GM12878 (cell line): ENCODE measurements around the gene MAD2L1. TPM values are rescaled to one million over a fixed set of nuclear protein-coding genes. Genes with fewer than 3 reads are reported as not detected.
A peak's percentile ranks its signal among the peaks of the same experiment; 100 is the strongest.

Experiments
- ATAC-seq: fragments of 200-7000 bp; cut with Tn5 transposase; 3 replicates; pipeline ENCODE4 v1.9.1; 2020; ENCODE audit warnings: mild to moderate bottlenecking, moderate library complexity
- BruUV-seq: library from RNA; stranded (reverse); fragments of 400-500 nt; replicated peaks from 2 replicates; lab custom pipeline; 2021; lab: Mats Ljungman, UMichigan
- CTCF ChIA-PET: fragments of 300-600 bp; sonication (Branson Sonifier 250); formaldehyde crosslinking; extraction: SDS; loops from one replicate; lab custom pipeline; 2021; ENCODE audit warnings: inconsistent platforms; lab: Yijun Ruan, JAX
- POLR2A ChIA-PET: fragments of 350-600 bp; formaldehyde crosslinking; extraction: SDS; loops from one replicate; lab custom pipeline; 2021; ENCODE audit warnings: inconsistent platforms; lab: Charles Lee
- RAD21 ChIA-PET: fragments of 300-600 bp; sonication (Branson Sonifier 250); formaldehyde crosslinking; loops from one replicate; lab custom pipeline; 2023; ENCODE audit warnings: antibody characterized with exemption; ENCODE audit not compliant: unreplicated experiment; lab: Charles Lee
- SMC1A ChIA-PET: fragments of 300-600 bp; sonication (Branson Sonifier 250); formaldehyde crosslinking; loops from one replicate; lab custom pipeline; 2023; ENCODE audit not compliant: unreplicated experiment, uncharacterized antibody; lab: Charles Lee
- DNase-seq: peaks from one replicate; pipeline ENCODE4 v3.0.0-alpha.2; 2011; ENCODE audit warnings: low read depth, low spot score
- FAIRE-seq: peaks from 3 replicates; lab custom pipeline; 2011; peaks lifted over from hg19 to GRCh38; lab: Jason Lieb, UNC
- H2AFZ ChIP-seq: 2 replicates; pipeline ENCODE4 v1.6.0; 2011; ENCODE audit warnings: low read depth, low read length, control low read depth; ENCODE audit not compliant: control insufficient read depth
- H3K27ac ChIP-seq: 2 replicates; pipeline ENCODE4 v1.5.1; 2011; ENCODE audit warnings: control low read depth; ENCODE audit not compliant: control insufficient read depth, insufficient read depth
- H3K27me3 ChIP-seq, 2 experiments: replicated peaks in 1 of 2; 2 replicates each; pipeline versions ENCODE4 v1.6.0 to v1.6.1; 2011; ENCODE audit warnings: low read length in 1 of 2; ENCODE audit not compliant: control insufficient read depth in 2 of 2, insufficient read depth in 2 of 2
- H3K36me3 ChIP-seq, 2 experiments: 2 replicates each; pipeline ENCODE4 v1.5.1; 2011; ENCODE audit warnings: low read length in 1 of 2; ENCODE audit not compliant: control insufficient read depth in 2 of 2, insufficient read depth in 2 of 2
- H3K4me1 ChIP-seq: 2 replicates; pipeline ENCODE4 v1.6.1; 2011; ENCODE audit warnings: mild to moderate bottlenecking, low read length, moderate library complexity, mixed read lengths; ENCODE audit not compliant: control insufficient read depth, insufficient read depth
- H3K4me2 ChIP-seq: 2 replicates; pipeline ENCODE4 v1.6.0; 2011; ENCODE audit warnings: control low read depth; ENCODE audit not compliant: control insufficient read depth, insufficient read depth
- H3K4me3 ChIP-seq: fragments of 200-600 bp; sonication (generic); 2 replicates; pipeline ENCODE4 v1.5.1; 2016
- H3K79me2 ChIP-seq: 2 replicates; pipeline ENCODE4 v1.6.0; 2011; ENCODE audit warnings: low read length; ENCODE audit not compliant: control insufficient read depth, insufficient read depth
- H3K9ac ChIP-seq: 2 replicates; pipeline ENCODE4 v1.8.0; 2011; ENCODE audit warnings: low read length, control low read depth, mixed read lengths; ENCODE audit not compliant: control insufficient read depth, insufficient read depth
- H3K9me3 ChIP-seq: replicated peaks from 3 replicates; pipeline ENCODE4 v1.5.1; 2011; ENCODE audit warnings: mild to moderate bottlenecking, low read length; ENCODE audit not compliant: control insufficient read depth, insufficient read depth
- H4K20me1 ChIP-seq: 2 replicates; pipeline ENCODE4 v1.6.0; 2011; ENCODE audit not compliant: control insufficient read depth, insufficient read depth
- CBX3 ChIP-seq: fragments of 200-600 bp; sonication (generic); IDR thresholded peaks from 2 replicates; pipeline ENCODE4 v1.6.1; 2016; ENCODE audit warnings: low read depth, borderline replicate concordance
- CHD1 ChIP-seq: IDR thresholded peaks from 2 replicates; pipeline ENCODE4 v1.6.1; 2012; ENCODE audit warnings: low read depth, low read length, improper control_type of control experiment
- ELK1 ChIP-seq: IDR thresholded peaks from 2 replicates; pipeline ENCODE4 v1.6.1; 2012; ENCODE audit warnings: low read depth, low read length, improper control_type of control experiment
- HDAC6 ChIP-seq: fragments of 200-600 bp; sonication (generic); IDR thresholded peaks from one replicate; pipeline ENCODE4 v1.8.0; 2017; ENCODE audit warnings: antibody characterized with exemption; ENCODE audit not compliant: unreplicated experiment
- IRF4 ChIP-seq: IDR thresholded peaks from 2 replicates; pipeline ENCODE4 v1.6.1; 2011; ENCODE audit warnings: low read depth, low read length
- KDM1A ChIP-seq: fragments of 200-600 bp; sonication (generic); IDR thresholded peaks from 2 replicates; pipeline ENCODE4 v1.6.1; 2016; ENCODE audit warnings: borderline replicate concordance
- NR2C1 ChIP-seq: fragments of 450-650 bp; IDR thresholded peaks from 2 replicates; pipeline ENCODE4 v1.6.1; 2017; ENCODE audit warnings: antibody characterized with exemption, mild to moderate bottlenecking, moderate library complexity
- TBL1XR1 ChIP-seq: IDR thresholded peaks from 2 replicates; pipeline ENCODE4 v1.6.1; 2012; ENCODE audit warnings: low read depth, low read length, improper control_type of control experiment
- TCF7 ChIP-seq: IDR thresholded peaks from 2 replicates; pipeline ENCODE4 v1.6.1; 2014; ENCODE audit warnings: antibody characterized with exemption, borderline replicate concordance
- ZNF384 ChIP-seq: IDR thresholded peaks from 2 replicates; pipeline ENCODE4 v1.6.1; 2012; ENCODE audit warnings: low read depth, mild to moderate bottlenecking, low read length, improper control_type of control experiment, borderline replicate concordance
- ZNF622 ChIP-seq: fragments of 450-650 bp; IDR thresholded peaks from 2 replicates; pipeline ENCODE4 v1.6.1; 2017; ENCODE audit warnings: mild to moderate bottlenecking, inconsistent platforms
- WGBS: methylation state at CpG from one replicate; pipeline ENCODE4 v1.1.6; 2016; ENCODE audit warnings: low lambda C conversion rate; ENCODE audit not compliant: insufficient replicate concordance, insufficient coverage; ENCODE audit errors: missing lambda C conversion rate; 5-methylcytosine and 5-hydroxymethylcytosine counted together
- in situ Hi-C: fragments of 300-500 bp; cut with MboI; formaldehyde crosslinking; loops from 9 replicates; pipeline ENCODE4 v1.14.3; 2018; ENCODE audit warnings: mixed read lengths
- intact Hi-C: fragments of 100-400 bp; cut with micrococcal nuclease; formaldehyde crosslinking; loops from one replicate; pipeline ENCODE4 v1.14.2; 2022; ENCODE audit not compliant: unreplicated experiment
- polyA plus RNA-seq, 11 experiments: library from polyadenylated mRNA; depleted of rRNA in 4 of 11; unstranded in 6 of 11; stranded (reverse) in 5 of 11; fragments of >200 nt; fragmentation: Nextera tagmentation in 4 of 11; fragmentation: Illumina TruSeq in 1 of 11; extraction: Ambion mirVana in 4 of 11; extraction: Trizol in 1 of 11; gene quantifications; 1 replicate in 1 of 11; 2 replicates in 10 of 11; pipeline versions ENCODE4 v1.2.1 to v1.2.3, GENCODE V29; 2011 to 2016; ENCODE audit warnings: inconsistent platforms in 2 of 11, missing spikeins in 2 of 11, low read depth in 1 of 11
- total RNA-seq, 4 experiments: library from RNA; depleted of rRNA in 3 of 4; stranded (reverse); fragments of >200 nt in 3 of 4; fragmentation: Illumina TruSeq in 1 of 4; extraction: Trizol in 1 of 4; gene quantifications; 2 replicates each; pipeline versions ENCODE4 v1.2.1 to v1.2.3, GENCODE V29; 2013 to 2021
- TF ChIP-seq, protein P1 (sequence below): fragments of 450-650 bp; IDR thresholded peaks from 2 replicates; pipeline ENCODE4 v1.6.1; 2017; ENCODE audit warnings: mild to moderate bottlenecking

MAD2L1 gene
- total and polyA plus RNA-seq, 10 of the 15 experiments (the other 5 are each of a cell fraction or from before 2014, with no cell fraction given): 58.1 to 407 (median 110) TPM

- Histone ChIP-seq H3K4me3 (no peak overlapping the region), H3K4me1 (peaks cover 16% of the 10 kb centered on the region), H3K4me2 (no peak overlapping the region)
- FAIRE-seq: peak; percentile 41
- no peak for ATAC-seq
- RAD21 ChIA-PET: interaction anchor here (0.7 to 3.3 kb wide), 3 partner anchors 9 to 760 kb away, joined by 3 to 31 read pairs (median 4); partner anchors contain the start of gene PDE5A
- WGBS: 92% methylated on average over 1 of the region's 1 CpG
- TF ChIP-seq IRF4: no peak
- TF ChIP-seq ZNF384: no peak
- TF ChIP-seq ZNF622: no peak
- no peak for TF ChIP-seq HDAC6
- TF ChIP-seq NR2C1: no peak
- no peak for TF ChIP-seq TBL1XR1
- TF ChIP-seq TCF7: no peak
- TF ChIP-seq CHD1: no peak
- TF ChIP-seq KDM1A: no peak
- TF ChIP-seq ELK1: no peak
- TF ChIP-seq, protein P1, sequence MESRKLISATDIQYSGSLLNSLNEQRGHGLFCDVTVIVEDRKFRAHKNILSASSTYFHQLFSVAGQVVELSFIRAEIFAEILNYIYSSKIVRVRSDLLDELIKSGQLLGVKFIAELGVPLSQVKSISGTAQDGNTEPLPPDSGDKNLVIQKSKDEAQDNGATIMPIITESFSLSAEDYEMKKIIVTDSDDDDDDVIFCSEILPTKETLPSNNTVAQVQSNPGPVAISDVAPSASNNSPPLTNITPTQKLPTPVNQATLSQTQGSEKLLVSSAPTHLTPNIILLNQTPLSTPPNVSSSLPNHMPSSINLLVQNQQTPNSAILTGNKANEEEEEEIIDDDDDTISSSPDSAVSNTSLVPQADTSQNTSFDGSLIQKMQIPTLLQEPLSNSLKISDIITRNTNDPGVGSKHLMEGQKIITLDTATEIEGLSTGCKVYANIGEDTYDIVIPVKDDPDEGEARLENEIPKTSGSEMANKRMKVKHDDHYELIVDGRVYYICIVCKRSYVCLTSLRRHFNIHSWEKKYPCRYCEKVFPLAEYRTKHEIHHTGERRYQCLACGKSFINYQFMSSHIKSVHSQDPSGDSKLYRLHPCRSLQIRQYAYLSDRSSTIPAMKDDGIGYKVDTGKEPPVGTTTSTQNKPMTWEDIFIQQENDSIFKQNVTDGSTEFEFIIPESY: no peak
- TF ChIP-seq CBX3: no peak
- TF ChIP-seq, all 136 proteins: peak for 0
- H4K20me1 ChIP-seq: no peaks in the 10 kb centered on the region
- H3K27ac ChIP-seq: no peak overlapping the region
- intact Hi-C loops: no loop called here
- in situ Hi-C loops: loop anchor here (5.0 to 10.0 kb wide), 3 partner anchors 423 to 1081 kb away; a partner anchor contains a TSS
- H3K79me2 ChIP-seq: peaks cover 2% of the 10 kb centered on the region
- no peaks in the 10 kb centered on the region for H3K9me3 ChIP-seq
- H3K36me3 ChIP-seq: peaks cover 0 to 8% of the 10 kb centered on the region in 2 experiments; a peak in 2 of 4 replicates
- BruUV-seq: no TSS peak
- CTCF ChIA-PET: interaction anchor here (0.8 to 5.7 kb wide), 7 partner anchors 9 to 498 kb away, joined by 3 to 32 read pairs (median 3); partner anchors contain the start of gene PDE5A
- DNase-seq: no peak
- SMC1A ChIA-PET: interaction anchor here (1.0 to 2.1 kb wide), 5 partner anchors 34 to 1072 kb away, joined by 3 to 12 read pairs (median 3); partner anchors contain the start of gene PDE5A
- POLR2A ChIA-PET: interaction anchor here (0.7 kb wide), 1 partner anchor 427 kb away, joined by 3 read pairs; no protein-coding TSS in a partner anchor
- H3K9ac ChIP-seq: no peak overlapping the region
- no peaks in the 10 kb centered on the region for H3K27me3 ChIP-seq
- H2AFZ ChIP-seq: no peak overlapping the region
Observed at GRCh38 chr4:120055795-120056194, 10.9 kb downstream of the MAD2L1 start.
